CD4-positive, alpha-beta T cell (primary cell): ENCODE results near the gene MKNK2. TPM values are rescaled to one million over a fixed set of nuclear protein-coding genes. Genes with fewer than 3 reads are reported as not detected.

ENCODE experiments used
- ATAC-seq: fragments of 200-7000 bp; cut with Tn5 transposase; one replicate; pipeline ENCODE4 v1.10.0; 2022; ENCODE audit warnings: mild to moderate bottlenecking; ENCODE audit not compliant: poor library complexity
- CTCF ChIA-PET: fragments of 350-600 bp; sonication (Branson Sonifier 250); formaldehyde crosslinking; loops from one replicate; lab custom pipeline; 2021; ENCODE audit warnings: antibody characterized with exemption, inconsistent platforms; lab: Charles Lee
- POLR2A ChIA-PET: fragments of 350-600 bp; sonication (Branson Sonifier 250); formaldehyde crosslinking; loops from one replicate; lab custom pipeline; 2021; ENCODE audit warnings: antibody characterized with exemption, inconsistent platforms; lab: Charles Lee
- DNase-seq, 14 experiments: peaks; one replicate each; pipeline ENCODE4 v3.0.0-alpha.2; 2013 to 2020; ENCODE audit warnings: mixed read lengths in 2 of 14
- H3K27ac ChIP-seq, 2 donors: one replicate each; pipeline versions ENCODE4 v1.5.1 to v1.7.0; 2013; ENCODE audit warnings: low read length in 2 of 2, low read depth in 1 of 2, mild to moderate bottlenecking in 1 of 2
- H3K27me3 ChIP-seq, 2 experiments: 1 replicate in 1 of 2; 2 replicates in 1 of 2; pipeline versions ENCODE4 v1.6.1 to v1.7.0; 2013; ENCODE audit warnings: low read length in 2 of 2, control low read depth in 1 of 2, mild to moderate bottlenecking in 1 of 2, moderate library complexity in 1 of 2; ENCODE audit not compliant: insufficient read depth in 2 of 2, control insufficient read depth in 1 of 2
- H3K36me3 ChIP-seq: one replicate; pipeline ENCODE4 v1.6.1; 2013; ENCODE audit warnings: low read length, control low read depth; ENCODE audit not compliant: insufficient read depth
- H3K4me1 ChIP-seq: one replicate; pipeline ENCODE4 v1.6.1; 2013; ENCODE audit warnings: low read length, control low read depth; ENCODE audit not compliant: insufficient read depth
- H3K4me3 ChIP-seq: one replicate; pipeline ENCODE4 v1.5.1; 2013; ENCODE audit warnings: mild to moderate bottlenecking, low read length, moderate library complexity
- H3K9me3 ChIP-seq, 2 experiments: 1 replicate in 1 of 2; 2 replicates in 1 of 2; pipeline versions ENCODE4 v1.6.1 to v1.7.0; 2013; ENCODE audit warnings: low read length in 2 of 2, mild to moderate bottlenecking in 2 of 2, control low read depth in 1 of 2, moderate library complexity in 1 of 2; ENCODE audit not compliant: control insufficient read depth in 1 of 2, insufficient read depth in 1 of 2
- H3K27ac Mint-ChIP-seq: one replicate; pipeline ENCODE4 v1.8.0; 2020; ENCODE audit warnings: mixed read lengths
- H3K27me3 Mint-ChIP-seq: one replicate; pipeline ENCODE4 v1.8.0; 2021; ENCODE audit warnings: mixed read lengths
- H3K36me3 Mint-ChIP-seq: one replicate; pipeline ENCODE4 v1.8.0; 2021; ENCODE audit warnings: low read depth, mixed read lengths
- H3K4me1 Mint-ChIP-seq: one replicate; pipeline ENCODE4 v1.8.0; 2021; ENCODE audit warnings: low read depth, mixed read lengths
- H3K4me3 Mint-ChIP-seq: one replicate; pipeline ENCODE4 v1.8.0; 2020; ENCODE audit warnings: mild to moderate bottlenecking, mixed read lengths
- H3K9me3 Mint-ChIP-seq: one replicate; pipeline ENCODE4 v1.8.0; 2020; ENCODE audit warnings: mixed read lengths
- intact Hi-C, 2 experiments: fragments of 100-400 bp; cut with DNase I in 1 of 2; cut with micrococcal nuclease in 1 of 2; formaldehyde crosslinking; loops; one replicate each; pipeline versions ENCODE4 v1.15.1 to v1.9.0; 2023 to 2025; cut with DNase I, micrococcal nuclease
- total RNA-seq, 174 experiments: library from RNA in 2 of 174; stranded (reverse) in 2 of 174; gene quantifications; one replicate each; pipeline ENCODE4 v1.2.3 and lab custom pipeline; 2021 to 2026
- TF ChIP-seq, protein P1 (sequence below): fragments of 200-600 bp; IDR thresholded peaks from one replicate; pipeline ENCODE4 v1.8.0; 2022; ENCODE audit warnings: antibody characterized with exemption, mild to moderate bottlenecking

Gene MKNK2
- total RNA-seq, 2 experiments from 2014 or later, result 325 to 347 TPM

DNA sequence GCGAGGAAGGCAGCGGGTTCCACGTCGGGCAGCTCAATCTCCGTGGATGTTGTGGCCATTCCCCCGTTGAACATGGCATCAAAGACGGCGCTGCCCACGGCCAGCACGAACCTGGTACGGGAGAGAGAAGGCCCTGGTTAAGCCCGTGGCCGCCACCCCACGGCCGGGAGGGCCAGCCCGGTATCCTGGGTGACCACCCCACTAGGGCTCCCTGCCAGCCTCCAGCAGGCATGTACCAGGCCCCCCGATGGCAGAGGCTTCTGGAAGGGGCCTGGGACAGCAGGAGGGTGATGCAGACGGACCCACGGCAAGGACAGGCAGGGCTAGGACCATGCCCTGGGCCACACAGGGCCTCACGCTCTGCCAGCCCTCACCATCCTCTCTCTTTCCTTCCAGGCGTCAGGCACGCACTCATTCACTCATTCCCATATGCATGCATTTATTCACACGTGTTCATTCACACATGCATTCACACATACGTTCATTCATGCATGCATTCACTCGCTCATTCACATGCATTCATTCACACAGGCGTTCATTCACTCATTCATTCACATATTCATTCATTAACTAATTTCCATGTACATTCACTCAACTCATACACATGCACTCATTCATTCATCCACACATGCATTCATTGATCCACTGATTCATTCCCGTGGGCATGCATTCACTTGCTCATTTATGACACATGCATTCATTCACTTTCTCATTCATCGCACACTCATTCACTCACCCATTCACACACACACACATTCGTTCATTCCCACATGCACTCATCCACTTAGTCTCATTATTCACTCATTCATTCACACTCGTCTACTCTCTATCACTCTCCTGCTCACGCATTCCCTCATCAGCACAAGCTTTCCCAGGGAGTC, 53.5 kb downstream of the MKNK2 start:
- H3K27me3 Mint-ChIP-seq, result no peaks in the 10 kb centered on the region
- CTCF ChIA-PET, result no interaction called here
- H3K36me3 ChIP-seq, result peaks cover 22% of the 10 kb centered on the region
- H3K9me3 Mint-ChIP-seq, result no peaks in the 10 kb centered on the region
- TF ChIP-seq, protein P1, sequence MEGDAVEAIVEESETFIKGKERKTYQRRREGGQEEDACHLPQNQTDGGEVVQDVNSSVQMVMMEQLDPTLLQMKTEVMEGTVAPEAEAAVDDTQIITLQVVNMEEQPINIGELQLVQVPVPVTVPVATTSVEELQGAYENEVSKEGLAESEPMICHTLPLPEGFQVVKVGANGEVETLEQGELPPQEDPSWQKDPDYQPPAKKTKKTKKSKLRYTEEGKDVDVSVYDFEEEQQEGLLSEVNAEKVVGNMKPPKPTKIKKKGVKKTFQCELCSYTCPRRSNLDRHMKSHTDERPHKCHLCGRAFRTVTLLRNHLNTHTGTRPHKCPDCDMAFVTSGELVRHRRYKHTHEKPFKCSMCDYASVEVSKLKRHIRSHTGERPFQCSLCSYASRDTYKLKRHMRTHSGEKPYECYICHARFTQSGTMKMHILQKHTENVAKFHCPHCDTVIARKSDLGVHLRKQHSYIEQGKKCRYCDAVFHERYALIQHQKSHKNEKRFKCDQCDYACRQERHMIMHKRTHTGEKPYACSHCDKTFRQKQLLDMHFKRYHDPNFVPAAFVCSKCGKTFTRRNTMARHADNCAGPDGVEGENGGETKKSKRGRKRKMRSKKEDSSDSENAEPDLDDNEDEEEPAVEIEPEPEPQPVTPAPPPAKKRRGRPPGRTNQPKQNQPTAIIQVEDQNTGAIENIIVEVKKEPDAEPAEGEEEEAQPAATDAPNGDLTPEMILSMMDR, result no peak
- no peaks in the 10 kb centered on the region for H3K27me3 ChIP-seq
- no peaks in the 10 kb centered on the region for H3K9me3 ChIP-seq
- POLR2A ChIA-PET, result no interaction called here
- no peaks in the 10 kb centered on the region for H3K4me1 ChIP-seq
- H3K4me1 Mint-ChIP-seq, result peaks cover 7% of the 10 kb centered on the region
- H3K4me3 ChIP-seq, result no peak overlapping the region
- DNase-seq, result no peak
- no peak overlapping the region for H3K27ac Mint-ChIP-seq
- no peak overlapping the region for H3K27ac ChIP-seq
- peaks cover 48% of the 10 kb centered on the region for H3K36me3 Mint-ChIP-seq
- H3K4me3 Mint-ChIP-seq, result no peak overlapping the region
- ATAC-seq, result no peak
- intact Hi-C loops, result no loop called here

DNA sequence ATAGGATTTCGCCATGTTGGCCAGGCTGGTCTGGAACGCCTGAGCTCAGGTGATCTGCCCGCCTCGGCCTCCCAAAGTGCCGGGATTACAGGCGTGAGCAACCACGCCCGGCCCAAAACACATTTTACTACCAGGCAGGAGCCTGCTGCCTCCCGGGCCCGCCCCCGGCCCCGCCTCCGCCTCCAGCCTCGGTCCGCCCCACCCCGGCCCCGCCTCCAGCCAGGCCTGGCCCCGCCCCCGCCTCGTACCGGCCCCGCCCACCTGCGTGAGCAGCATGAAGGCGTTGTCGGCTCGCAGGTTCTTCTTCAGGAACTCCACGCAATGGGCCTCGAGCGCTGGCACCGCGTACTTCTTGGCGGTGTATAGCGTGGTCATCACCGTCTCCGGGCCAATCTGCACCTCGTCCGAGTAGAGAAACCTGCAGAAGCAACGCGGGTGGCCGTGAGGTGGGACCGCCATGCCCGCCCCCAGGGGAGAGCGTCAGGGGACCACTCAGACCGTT, 58.2 kb downstream of the MKNK2 start:
- Histone ChIP-seq H3K36me3 (peaks cover 46% of the 10 kb centered on the region), H3K4me3 (no peak overlapping the region), H3K4me1 (no peaks in the 10 kb centered on the region), H3K9me3 (no peaks in the 10 kb centered on the region), H3K27me3 (no peaks in the 10 kb centered on the region), H3K27ac (peak overlapping the region in 1 of 2 donors; percentile 21)
- intact Hi-C loops, result no loop called here
- Mint-ChIP-seq H3K27me3 (no peaks in the 10 kb centered on the region), H3K36me3 (peaks cover 43% of the 10 kb centered on the region), H3K27ac (no peak overlapping the region), H3K9me3 (no peaks in the 10 kb centered on the region), H3K4me3 (no peak overlapping the region), H3K4me1 (peaks cover 4% of the 10 kb centered on the region)
- no peak for ATAC-seq
- TF ChIP-seq, protein P1, result no peak
- ChIA-PET POLR2A (no interaction called here), CTCF (no interaction called here)
- peak in 3 of 14 experiments; percentile 10 to 60 (median 58) for DNase-seq

DNA sequence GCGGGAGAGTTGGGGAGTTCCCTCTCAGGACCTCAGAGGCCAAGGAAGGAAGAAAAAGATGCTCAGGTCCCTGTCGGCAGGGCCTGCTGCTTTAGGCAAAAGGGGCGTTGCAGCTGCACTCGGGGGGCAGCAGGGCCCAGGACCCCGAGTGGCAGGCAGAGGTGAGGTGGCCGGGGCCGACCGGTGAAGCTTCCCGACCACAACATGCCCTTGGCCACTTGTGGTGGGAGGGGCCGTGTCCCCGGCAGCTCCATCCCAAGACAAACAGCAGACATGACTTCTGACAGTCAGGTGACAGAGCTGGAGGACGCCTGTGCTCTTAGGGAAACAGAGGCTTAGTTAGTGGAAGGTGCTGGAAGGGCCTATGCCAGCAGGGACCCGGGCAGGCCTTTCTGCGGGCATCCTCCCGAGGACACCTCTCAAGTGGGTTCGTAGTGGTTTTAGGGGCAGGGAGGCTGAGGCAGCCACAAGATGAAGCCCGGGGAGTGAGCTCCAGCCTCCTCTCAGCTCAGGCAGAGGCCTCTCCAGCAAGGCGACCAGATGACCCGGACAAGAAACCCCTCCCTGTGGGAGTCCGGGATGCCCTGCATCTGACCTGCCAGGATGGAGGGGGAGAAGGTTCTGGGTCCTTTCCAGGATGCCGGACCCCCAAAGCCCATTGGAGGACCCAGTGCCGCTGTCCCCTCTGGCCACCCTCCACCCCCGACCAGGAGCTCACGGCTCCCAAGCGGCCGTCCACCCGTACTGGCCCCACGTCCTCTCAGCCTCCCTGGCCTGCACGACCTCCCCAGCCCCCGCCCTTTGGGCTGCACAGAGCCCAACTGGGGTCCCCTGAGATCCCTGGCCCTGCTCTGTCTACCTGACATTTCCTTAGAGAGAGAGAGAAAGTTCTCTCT, 59.8 kb downstream of the MKNK2 start:
- POLR2A ChIA-PET, result interaction anchor here (1.2 kb wide), 1 partner anchor 49 kb away, joined by 4 read pairs; no protein-coding TSS in a partner anchor
- H3K27ac Mint-ChIP-seq, result no peak overlapping the region
- no peaks in the 10 kb centered on the region for H3K9me3 Mint-ChIP-seq
- TF ChIP-seq, protein P1, result no peak
- H3K36me3 ChIP-seq, result peaks cover 49% of the 10 kb centered on the region
- H3K4me3 ChIP-seq, result no peak overlapping the region
- H3K27me3 Mint-ChIP-seq, result no peaks in the 10 kb centered on the region
- peak in 1 of 14 experiments; percentile 28 for DNase-seq
- no peak overlapping the region for H3K27ac ChIP-seq
- H3K36me3 Mint-ChIP-seq, result peaks cover 41% of the 10 kb centered on the region
- CTCF ChIA-PET, result no interaction called here
- no peaks in the 10 kb centered on the region for H3K4me1 Mint-ChIP-seq
- intact Hi-C loops, result no loop called here
- H3K4me3 Mint-ChIP-seq, result no peak overlapping the region
- H3K9me3 ChIP-seq, result no peaks in the 10 kb centered on the region
- ATAC-seq, result no peak
- no peaks in the 10 kb centered on the region for H3K27me3 ChIP-seq
- H3K4me1 ChIP-seq, result no peaks in the 10 kb centered on the region
